NCI-H82 treated with DMSO at 0.1 percent for 48 hours (cell line): Measurements from ENCODE around the gene CFAP300.

ENCODE experiments used
- DNase-seq: peaks from one replicate; lab custom pipeline; 2025; ENCODE audit not compliant: unreplicated experiment; lab: John Stamatoyannopoulos, UW

CFAP300 gene

GRCh38 chr11:102047305-102047924 lies at the start of gene CFAP300:
CFAP300 (plus strand) TSS chr11:102047437; CDS start chr11:102047471, 34 bp downstream.
- DNase-seq = no peak

- DNase-seq = no peak
Measured at GRCh38 chr11:102001657-102002338, 45.4 kb upstream of the CFAP300 start.

GRCh38 chr11:102004220-102004619 lies 43.0 kb upstream of the CFAP300 start:
- no peak for DNase-seq

- DNase-seq = no peak
Measured at GRCh38 chr11:102005306-102005705, 41.9 kb upstream of the CFAP300 start.

- DNase-seq = no peak
Measured at GRCh38 chr11:102006835-102007566, 40.2 kb upstream of the CFAP300 start.

GRCh38 chr11:102007567-102008437 lies 39.4 kb upstream of the CFAP300 start:
- peak; percentile 11 for DNase-seq

GRCh38 chr11:102010776-102011494 lies 36.3 kb upstream of the CFAP300 start:
- no peak for DNase-seq

- DNase-seq = no peak
Measured at GRCh38 chr11:102012946-102013345, 34.3 kb upstream of the CFAP300 start.

- DNase-seq = no peak
Measured at GRCh38 chr11:102014756-102015155, 32.5 kb upstream of the CFAP300 start.

- no peak for DNase-seq
Measured at GRCh38 chr11:102017026-102017425, 30.2 kb upstream of the CFAP300 start.

- DNase-seq = no peak
Measured at GRCh38 chr11:102026217-102026616, 21.0 kb upstream of the CFAP300 start.

GRCh38 chr11:102026959-102027358 lies 20.3 kb upstream of the CFAP300 start:
- no peak for DNase-seq

- DNase-seq = no peak
Measured at GRCh38 chr11:102036757-102037156, 10.5 kb upstream of the CFAP300 start.

GRCh38 chr11:102046841-102047240 lies 396 bp upstream of the CFAP300 start:
- DNase-seq = no peak

GRCh38 chr11:102050927-102051575 lies 3.8 kb downstream of the CFAP300 start:
- DNase-seq = no peak

GRCh38 chr11:102061276-102061675 lies 14.0 kb downstream of the CFAP300 start:
- no peak for DNase-seq

- DNase-seq = no peak
Measured at GRCh38 chr11:102062106-102062505, 14.9 kb downstream of the CFAP300 start.

GRCh38 chr11:102064316-102064715 lies 17.1 kb downstream of the CFAP300 start:
- DNase-seq = no peak

GRCh38 chr11:102070766-102071165 lies 23.5 kb downstream of the CFAP300 start:
- DNase-seq = no peak
